CD4-positive, alpha-beta T cell treated with Interleukin-17A for 4 hours (primary cell): ENCODE measurements around the gene NAALAD2.
"Not testable (repeated sequence)": the region's sequence is repeated elsewhere in the genome, so short reads cannot be mapped to it uniquely, and the experiment has no call there.

Experiments used
- DNase-seq: peaks from one replicate; pipeline ENCODE4 v3.0.0-alpha.2; 2020; ENCODE audit warnings: mixed read lengths

The NAALAD2 gene

DNA sequence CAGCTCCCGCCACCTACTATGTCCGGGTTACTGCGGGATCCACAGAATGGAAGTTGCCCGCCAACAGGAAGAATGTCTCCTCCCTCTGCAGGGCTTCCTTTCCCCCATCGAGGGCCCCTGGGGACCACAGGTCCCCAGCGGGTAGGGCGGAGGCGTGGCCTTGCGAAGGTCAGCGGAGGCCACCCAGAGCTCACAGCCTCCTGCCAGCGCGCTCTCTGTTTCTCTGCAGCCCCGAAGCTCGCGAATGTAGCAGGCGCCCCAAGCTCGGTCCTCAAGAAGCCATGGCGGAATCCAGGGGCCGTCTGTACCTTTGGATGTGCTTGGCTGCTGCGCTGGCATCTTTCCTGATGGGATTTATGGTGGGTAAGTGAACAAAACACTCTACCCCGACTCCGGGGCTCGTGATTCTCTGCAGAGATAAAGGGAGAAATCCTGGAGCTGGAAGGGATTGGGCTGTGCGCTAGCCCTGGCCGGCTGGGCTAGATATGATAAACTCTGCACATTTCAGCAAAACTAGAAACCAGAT, at the start of gene NAALAD2:
Gene NAALAD2 (plus strand): TSS at position 186 of the 526 bp plus-strand sequence. CDS start 96 bp downstream, at position 282.
- no peak for DNase-seq

GRCh38 chr11:90085650-90086049, 48.8 kb upstream of the NAALAD2 start, which contains the start of gene UBTFL1:
UBTFL1 (plus strand) TSS chr11:90085950; CDS start chr11:90085950, 0 bp downstream.
- DNase-seq, result not testable (repeated sequence)

DNA sequence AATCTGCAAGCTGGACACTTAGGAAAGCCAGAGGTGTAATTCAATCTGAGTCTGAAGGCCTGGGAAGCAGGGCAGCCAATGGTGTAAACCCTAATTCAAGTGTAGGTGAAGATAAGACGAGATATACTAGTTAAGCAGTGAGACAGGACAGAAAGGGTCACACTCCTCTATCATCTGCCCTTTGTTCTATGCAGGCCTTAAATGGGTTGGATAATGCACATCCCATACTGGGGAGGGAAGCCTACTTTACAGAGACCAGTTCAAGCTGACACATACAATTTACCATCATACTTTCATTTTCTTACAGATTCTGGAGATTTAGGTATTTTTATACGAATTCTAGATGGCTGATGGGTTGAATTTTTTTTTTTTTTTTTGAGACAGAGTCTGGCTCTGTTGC, 45.7 kb upstream of the NAALAD2 start:
- DNase-seq, result not testable (repeated sequence)

- DNase-seq, result not testable (repeated sequence)
Observed at GRCh38 chr11:90095230-90095924, 39.1 kb upstream of the NAALAD2 start.

DNA sequence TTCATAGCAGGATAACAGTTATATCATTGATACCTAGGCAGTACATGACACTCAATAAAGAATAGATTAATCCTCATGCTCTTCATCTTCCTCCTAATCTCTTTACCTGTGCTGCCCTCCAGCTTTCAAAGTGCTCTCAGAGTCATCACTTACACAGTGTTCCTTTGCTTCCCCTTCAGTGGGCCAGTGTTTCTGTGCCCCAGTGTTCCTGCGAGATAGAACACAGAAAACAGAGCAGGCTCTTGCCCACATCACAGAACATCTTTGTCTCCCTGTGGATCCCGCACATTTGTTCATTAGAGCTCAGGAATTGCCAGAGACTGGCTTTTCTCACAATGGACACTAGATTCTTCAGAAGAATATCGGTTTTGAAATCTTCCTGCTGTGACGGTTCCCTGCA, 36.2 kb upstream of the NAALAD2 start:
- not testable (repeated sequence) for DNase-seq

DNA sequence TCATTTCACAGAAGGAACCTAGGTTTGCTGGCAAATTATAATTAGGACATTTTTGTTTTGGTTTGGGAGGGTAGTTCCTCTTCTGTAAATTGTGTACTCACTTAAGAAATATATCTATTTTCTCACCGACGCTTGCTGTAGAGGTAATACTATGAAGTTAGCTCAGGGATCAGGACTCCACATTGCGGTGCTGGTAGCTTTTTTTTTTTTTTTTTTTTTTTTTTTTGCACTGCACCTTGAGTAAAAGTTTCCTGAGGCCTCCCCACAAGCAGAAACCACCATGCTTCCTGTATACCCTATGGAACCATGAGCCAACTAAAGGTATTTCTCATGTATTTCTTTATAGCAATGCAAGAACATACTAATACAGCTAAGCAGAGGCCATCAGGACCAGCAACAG, 34.0 kb upstream of the NAALAD2 start:
- DNase-seq, result no peak

GRCh38 chr11:90113541-90113940, 20.9 kb upstream of the NAALAD2 start:
- DNase-seq, result no peak

DNA sequence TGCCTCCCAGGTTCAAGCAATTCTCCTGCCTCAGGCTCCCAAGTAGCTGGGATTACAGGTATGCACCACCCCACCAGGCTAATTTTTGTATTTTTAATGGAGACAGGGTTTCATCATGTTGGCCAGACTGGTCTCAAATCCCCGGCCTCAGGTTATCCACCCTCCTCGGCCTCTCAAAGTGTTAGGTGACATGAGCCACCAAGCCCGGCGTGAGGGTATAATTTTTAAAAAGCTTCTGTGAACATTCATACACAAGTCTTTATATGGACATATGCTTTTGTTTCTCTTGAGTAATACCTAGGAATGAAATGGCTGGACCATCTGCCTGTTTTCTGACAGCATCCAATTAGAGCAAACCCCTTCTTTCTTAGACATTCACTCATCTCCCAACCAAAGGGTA, 14.3 kb upstream of the NAALAD2 start:
- DNase-seq, result no peak

DNA sequence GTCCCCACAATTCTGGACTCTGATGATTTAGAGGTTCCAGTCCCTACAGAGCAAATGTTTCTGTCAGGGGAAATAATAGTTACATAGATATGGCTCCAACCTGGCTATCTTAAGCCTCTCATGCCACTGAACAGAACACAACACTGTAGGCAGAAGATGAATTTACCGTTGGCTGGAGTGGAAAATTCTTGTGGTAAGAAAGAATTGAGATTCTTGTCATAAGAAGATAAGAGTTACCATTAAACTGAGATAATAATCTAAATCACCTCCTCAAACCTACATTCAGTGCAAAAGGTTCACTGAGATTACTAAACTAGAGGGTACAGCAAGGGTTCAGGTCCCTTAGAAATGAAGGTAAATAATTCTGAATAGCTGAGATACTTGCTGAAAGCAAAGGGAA, 10.1 kb upstream of the NAALAD2 start:
- no peak for DNase-seq

- DNase-seq, result no peak
Observed at GRCh38 chr11:90124946-90125345, 9.5 kb upstream of the NAALAD2 start.

GRCh38 chr11:90133560-90134477, 644 bp upstream of the NAALAD2 start:
- DNase-seq, result no peak

GRCh38 chr11:90135016-90135415, 553 bp downstream of the NAALAD2 start:
- no peak for DNase-seq

DNA sequence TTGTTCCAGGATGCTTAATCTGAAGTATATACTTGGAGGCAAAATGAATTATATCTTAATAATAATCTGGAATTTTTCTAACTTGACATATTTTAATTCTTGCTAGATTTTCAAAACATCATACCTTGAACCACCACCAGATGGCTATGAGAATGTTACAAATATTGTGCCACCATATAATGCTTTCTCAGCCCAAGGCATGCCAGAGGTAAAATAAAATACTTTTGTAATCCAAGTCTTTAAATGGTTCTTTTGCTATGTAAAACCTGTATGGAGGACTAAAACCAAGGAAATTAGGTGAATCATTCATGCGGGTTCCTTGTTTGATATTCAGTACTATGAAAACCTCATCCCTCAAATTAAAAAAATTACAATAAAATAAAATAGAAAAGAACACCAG, 14.4 kb downstream of the NAALAD2 start:
- no peak for DNase-seq

DNA sequence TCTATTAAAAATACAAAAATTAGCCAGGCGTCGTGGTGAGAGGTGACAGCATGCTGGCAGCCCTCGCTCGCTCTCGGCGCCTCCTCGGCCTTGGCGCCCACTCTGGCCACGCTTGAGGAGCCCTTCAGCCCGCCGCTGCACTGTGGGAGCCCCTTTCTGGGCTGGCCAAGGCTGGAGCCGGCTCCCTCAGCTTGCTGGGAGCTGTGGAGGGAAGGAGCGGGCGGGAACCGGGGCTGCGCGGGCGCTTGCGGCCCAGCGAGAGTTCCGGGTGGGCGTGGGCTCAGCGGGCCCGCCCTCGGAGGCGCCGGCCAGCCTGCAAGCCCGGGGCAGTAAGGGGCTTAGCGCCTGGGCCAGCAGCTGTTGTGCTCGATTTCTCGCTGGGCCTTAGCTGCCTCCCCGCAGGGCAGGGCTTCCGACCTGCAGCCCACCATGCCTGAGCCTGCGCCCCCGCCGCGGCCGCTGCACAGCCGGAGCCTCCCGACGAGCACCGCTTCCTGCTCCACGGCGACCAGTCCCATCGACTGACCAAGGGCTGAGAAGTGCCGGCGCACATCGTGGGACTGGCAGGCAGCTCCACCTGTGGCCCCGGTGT, 32.6 kb downstream of the NAALAD2 start:
- not testable (repeated sequence) for DNase-seq

GRCh38 chr11:90167704-90168103, 33.2 kb downstream of the NAALAD2 start:
- DNase-seq, result not testable (repeated sequence)

DNA sequence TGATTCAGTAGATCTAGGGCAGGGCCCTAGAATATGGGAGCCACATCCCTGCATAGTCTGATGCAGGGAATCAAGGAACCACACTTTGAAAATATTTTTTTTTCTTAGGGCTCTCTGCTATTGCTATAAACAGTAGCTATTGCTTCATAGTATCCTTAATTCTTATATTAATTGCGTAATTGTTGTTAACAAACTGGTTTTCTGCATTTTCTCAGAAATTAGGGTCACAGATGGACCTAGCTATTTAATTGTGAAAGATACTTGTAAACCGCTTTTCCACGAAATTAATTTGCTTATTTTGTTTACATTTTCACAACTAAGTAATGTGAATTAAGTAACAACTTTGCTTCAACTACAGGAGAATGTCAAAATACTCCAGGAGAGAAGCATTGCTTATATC, 34.1 kb downstream of the NAALAD2 start:
- DNase-seq, result no peak

GRCh38 chr11:90171359-90171758, 36.9 kb downstream of the NAALAD2 start:
- DNase-seq, result no peak

- DNase-seq, result no peak
Observed at GRCh38 chr11:90176069-90176468, 41.6 kb downstream of the NAALAD2 start.

GRCh38 chr11:90178751-90179150, 44.3 kb downstream of the NAALAD2 start:
- DNase-seq, result no peak

GRCh38 chr11:90179923-90180322, 45.5 kb downstream of the NAALAD2 start:
- no peak for DNase-seq

- no peak for DNase-seq
Observed at GRCh38 chr11:90187839-90188238, 53.4 kb downstream of the NAALAD2 start.

DNA sequence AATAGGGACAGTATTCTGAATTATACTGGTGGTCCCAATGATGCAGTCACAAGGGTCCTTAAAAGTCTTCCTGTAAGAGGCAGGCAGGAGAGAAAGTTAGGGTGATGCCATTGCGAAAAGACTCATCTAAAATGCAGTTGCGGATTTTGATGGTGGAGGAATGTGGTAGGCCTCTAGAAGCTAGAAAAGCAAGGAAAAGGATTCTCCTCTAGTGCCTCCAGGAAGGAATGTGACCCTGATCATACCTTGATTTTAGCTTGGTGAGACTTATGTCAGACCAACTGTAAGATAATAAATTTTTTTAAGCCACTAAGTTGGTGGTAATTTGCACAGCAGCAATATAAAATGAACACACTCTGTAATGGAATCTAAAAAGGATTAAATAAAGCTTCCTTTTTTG, 54.5 kb downstream of the NAALAD2 start:
- DNase-seq, result no peak
